Measurements from ENCODE around the gene KIRREL3.

GRCh38 chr11:126414615-126415014 is 586.0 kb downstream of the KIRREL3 start:
- TF ChIP-seq, protein P1, sequence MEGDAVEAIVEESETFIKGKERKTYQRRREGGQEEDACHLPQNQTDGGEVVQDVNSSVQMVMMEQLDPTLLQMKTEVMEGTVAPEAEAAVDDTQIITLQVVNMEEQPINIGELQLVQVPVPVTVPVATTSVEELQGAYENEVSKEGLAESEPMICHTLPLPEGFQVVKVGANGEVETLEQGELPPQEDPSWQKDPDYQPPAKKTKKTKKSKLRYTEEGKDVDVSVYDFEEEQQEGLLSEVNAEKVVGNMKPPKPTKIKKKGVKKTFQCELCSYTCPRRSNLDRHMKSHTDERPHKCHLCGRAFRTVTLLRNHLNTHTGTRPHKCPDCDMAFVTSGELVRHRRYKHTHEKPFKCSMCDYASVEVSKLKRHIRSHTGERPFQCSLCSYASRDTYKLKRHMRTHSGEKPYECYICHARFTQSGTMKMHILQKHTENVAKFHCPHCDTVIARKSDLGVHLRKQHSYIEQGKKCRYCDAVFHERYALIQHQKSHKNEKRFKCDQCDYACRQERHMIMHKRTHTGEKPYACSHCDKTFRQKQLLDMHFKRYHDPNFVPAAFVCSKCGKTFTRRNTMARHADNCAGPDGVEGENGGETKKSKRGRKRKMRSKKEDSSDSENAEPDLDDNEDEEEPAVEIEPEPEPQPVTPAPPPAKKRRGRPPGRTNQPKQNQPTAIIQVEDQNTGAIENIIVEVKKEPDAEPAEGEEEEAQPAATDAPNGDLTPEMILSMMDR (conservative IDR thresholded peaks at IDR 0.05), result no peak
- TF ChIP-seq ZFX (IDR thresholded peaks at IDR 0.05), result no peak
